Stomach smooth muscle (tissue), 2 donors: ENCODE data around the gene ZCCHC7.

Source experiments
- H3K27ac ChIP-seq: one replicate; pipeline ENCODE4 v1.7.0; 2013; ENCODE audit warnings: mild to moderate bottlenecking, low read length, inconsistent platforms
- H3K27me3 ChIP-seq, 2 donors: one replicate each; pipeline ENCODE4 v1.7.0; 2013; ENCODE audit warnings: low read length in 2 of 2; ENCODE audit not compliant: insufficient read depth in 2 of 2, control insufficient read depth in 1 of 2
- H3K36me3 ChIP-seq, 2 donors: one replicate each; pipeline ENCODE4 v1.7.0; 2013; ENCODE audit warnings: low read length in 2 of 2; ENCODE audit not compliant: control insufficient read depth in 2 of 2, insufficient read depth in 2 of 2
- H3K4me1 ChIP-seq: one replicate; pipeline ENCODE4 v1.7.0; 2013; ENCODE audit warnings: low read length; ENCODE audit not compliant: control insufficient read depth, insufficient read depth
- H3K4me3 ChIP-seq, 2 donors: one replicate each; pipeline ENCODE4 v1.7.0; 2013; ENCODE audit warnings: low read length in 2 of 2
- H3K9ac ChIP-seq, 2 donors: one replicate each; pipeline ENCODE4 v1.7.0; 2013; ENCODE audit warnings: low read length in 2 of 2, mild to moderate bottlenecking in 1 of 2
- H3K9me3 ChIP-seq, 2 donors: one replicate each; pipeline ENCODE4 v1.7.0; 2013; ENCODE audit warnings: low read length in 2 of 2; ENCODE audit not compliant: control insufficient read depth in 2 of 2
- donor health status: healthy.
- donor health status: Pancreatic carcinoma.

The ZCCHC7 gene

DNA sequence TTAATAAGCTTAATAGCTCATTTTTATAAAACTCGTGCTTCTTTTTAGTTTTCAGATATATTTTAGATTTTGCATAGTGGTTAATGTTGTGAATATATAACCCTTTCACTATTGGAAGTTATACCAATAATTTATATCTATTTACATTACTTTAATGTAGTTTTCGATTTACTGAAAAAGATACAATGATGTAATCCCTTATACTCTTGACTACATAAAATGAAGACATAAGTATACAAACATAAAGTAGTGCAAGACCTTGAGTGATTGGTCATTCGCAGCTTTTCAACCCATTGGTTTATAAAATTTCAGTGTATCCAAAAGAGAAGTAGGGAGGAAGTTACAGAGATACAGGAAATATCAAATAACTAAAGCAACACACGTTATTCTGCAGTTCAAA is 217.8 kb downstream of the ZCCHC7 start:
- Histone ChIP-seq H3K4me3 (no peak overlapping the region), H3K36me3 (no peaks in the 10 kb centered on the region), H3K4me1 (no peaks in the 10 kb centered on the region), H3K9ac (no peak overlapping the region), H3K9me3 (no peaks in the 10 kb centered on the region), H3K27me3 (no peaks in the 10 kb centered on the region), H3K27ac (no peak overlapping the region)

- Histone ChIP-seq H3K27me3 (no peaks in the 10 kb centered on the region), H3K9me3 (no peaks in the 10 kb centered on the region), H3K27ac (no peak overlapping the region), H3K4me3 (no peak overlapping the region), H3K4me1 (no peaks in the 10 kb centered on the region), H3K9ac (no peak overlapping the region), H3K36me3 (no peaks in the 10 kb centered on the region)
Observed at GRCh38 chr9:37339923-37340322, 219.5 kb downstream of the ZCCHC7 start.

GRCh38 chr9:37340961-37341360 is 220.6 kb downstream of the ZCCHC7 start:
- Histone ChIP-seq H3K9me3 (no peaks in the 10 kb centered on the region), H3K36me3 (no peaks in the 10 kb centered on the region), H3K4me1 (no peaks in the 10 kb centered on the region), H3K27ac (no peak overlapping the region), H3K9ac (no peak overlapping the region), H3K27me3 (no peaks in the 10 kb centered on the region), H3K4me3 (no peak overlapping the region)

- no peaks in the 10 kb centered on the region for H3K27me3 ChIP-seq
- H3K4me1 ChIP-seq, result no peaks in the 10 kb centered on the region
- no peak overlapping the region for H3K27ac ChIP-seq
- no peaks in the 10 kb centered on the region for H3K9me3 ChIP-seq
- no peak overlapping the region for H3K9ac ChIP-seq
- no peak overlapping the region for H3K4me3 ChIP-seq
- no peaks in the 10 kb centered on the region for H3K36me3 ChIP-seq
Observed at GRCh38 chr9:37341704-37342103, 221.3 kb downstream of the ZCCHC7 start.

DNA sequence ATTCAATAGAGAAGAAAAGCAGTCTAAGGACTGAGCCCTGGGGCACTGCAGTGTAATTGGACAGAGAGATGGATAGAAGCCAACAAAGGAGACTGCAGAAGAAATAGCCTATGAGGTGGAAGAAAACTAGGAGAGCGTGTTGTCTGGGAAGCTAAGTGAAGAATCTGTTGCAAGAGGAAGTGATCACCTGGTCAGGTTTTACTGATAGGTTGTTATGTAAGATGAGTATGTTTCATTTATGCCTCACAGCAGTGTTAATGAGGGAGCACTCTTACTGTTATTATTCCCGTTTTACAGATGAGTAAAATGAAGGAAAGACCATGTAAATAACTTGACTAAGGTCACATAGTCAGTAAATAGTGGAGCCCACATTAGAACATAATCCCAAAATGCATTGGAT is 222.1 kb downstream of the ZCCHC7 start:
- Histone ChIP-seq H3K27me3 (no peaks in the 10 kb centered on the region), H3K4me1 (no peaks in the 10 kb centered on the region), H3K27ac (no peak overlapping the region), H3K9ac (no peak overlapping the region), H3K36me3 (no peaks in the 10 kb centered on the region), H3K9me3 (no peaks in the 10 kb centered on the region), H3K4me3 (no peak overlapping the region)

DNA sequence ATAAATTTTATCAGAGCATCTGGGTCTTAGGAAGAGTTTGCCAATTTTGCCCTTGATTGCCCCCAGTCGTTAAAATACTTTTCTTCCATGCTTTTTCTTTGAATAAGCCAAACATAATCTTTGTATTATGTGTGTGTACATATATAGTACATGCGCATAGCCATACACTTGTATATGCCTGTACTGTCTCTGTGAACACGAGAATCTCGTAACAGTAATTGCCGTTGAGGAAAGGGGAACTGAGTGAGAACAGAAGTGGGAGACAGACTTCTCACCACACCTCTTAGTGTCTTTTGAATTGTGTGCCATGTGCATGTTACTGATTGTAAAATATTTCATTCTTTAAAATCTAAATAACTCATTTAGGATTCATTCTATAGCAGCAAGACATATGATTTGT is 222.5 kb downstream of the ZCCHC7 start:
- no peaks in the 10 kb centered on the region for H3K9me3 ChIP-seq
- no peak overlapping the region for H3K27ac ChIP-seq
- H3K27me3 ChIP-seq, result no peaks in the 10 kb centered on the region
- no peaks in the 10 kb centered on the region for H3K4me1 ChIP-seq
- no peak overlapping the region for H3K9ac ChIP-seq
- no peak overlapping the region for H3K4me3 ChIP-seq
- H3K36me3 ChIP-seq, result no peaks in the 10 kb centered on the region

DNA sequence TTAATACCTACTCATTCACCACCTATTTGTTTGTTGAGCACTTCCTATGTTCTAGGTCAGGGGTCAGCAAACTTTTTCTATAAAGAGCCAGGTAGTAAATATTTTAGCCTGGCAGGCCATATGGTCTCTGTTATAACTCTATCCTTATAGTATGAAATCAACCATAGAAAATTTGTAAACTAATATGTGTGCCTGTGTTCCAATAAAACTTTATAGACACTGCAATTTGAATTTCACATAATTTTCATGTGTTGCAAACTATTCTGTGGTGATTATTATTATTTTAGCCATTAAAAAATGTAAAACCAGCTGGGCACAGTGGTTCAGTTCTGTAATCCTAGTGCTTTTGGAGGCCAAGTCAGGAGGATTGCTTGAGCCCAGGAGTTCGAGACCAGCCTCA is 223.3 kb downstream of the ZCCHC7 start:
- no peak overlapping the region for H3K27ac ChIP-seq
- H3K9ac ChIP-seq, result no peak overlapping the region
- no peaks in the 10 kb centered on the region for H3K4me1 ChIP-seq
- no peaks in the 10 kb centered on the region for H3K9me3 ChIP-seq
- H3K27me3 ChIP-seq, result no peaks in the 10 kb centered on the region
- H3K4me3 ChIP-seq, result no peak overlapping the region
- no peaks in the 10 kb centered on the region for H3K36me3 ChIP-seq

DNA sequence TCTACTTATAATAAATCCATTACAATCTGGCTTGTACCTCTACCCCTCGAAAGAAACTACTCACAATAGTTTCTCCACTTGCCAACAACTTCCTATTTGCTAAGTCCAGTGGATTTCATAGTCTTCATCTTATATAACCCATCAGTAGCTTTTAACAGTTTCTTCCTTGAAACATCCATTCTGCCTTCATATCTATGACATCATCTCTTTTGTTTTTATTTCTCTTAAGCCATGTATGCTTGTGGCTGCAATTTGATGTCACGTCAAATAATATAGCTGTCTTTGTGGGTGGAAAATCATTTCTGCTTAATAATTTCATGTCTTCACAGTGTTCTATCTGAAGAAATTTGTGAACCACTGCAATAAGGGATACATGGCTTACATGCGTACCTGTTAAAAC is 224.7 kb downstream of the ZCCHC7 start:
- no peak overlapping the region for H3K27ac ChIP-seq
- no peak overlapping the region for H3K4me3 ChIP-seq
- H3K4me1 ChIP-seq, result no peaks in the 10 kb centered on the region
- H3K9me3 ChIP-seq, result no peaks in the 10 kb centered on the region
- no peaks in the 10 kb centered on the region for H3K36me3 ChIP-seq
- H3K27me3 ChIP-seq, result no peaks in the 10 kb centered on the region
- no peak overlapping the region for H3K9ac ChIP-seq

DNA sequence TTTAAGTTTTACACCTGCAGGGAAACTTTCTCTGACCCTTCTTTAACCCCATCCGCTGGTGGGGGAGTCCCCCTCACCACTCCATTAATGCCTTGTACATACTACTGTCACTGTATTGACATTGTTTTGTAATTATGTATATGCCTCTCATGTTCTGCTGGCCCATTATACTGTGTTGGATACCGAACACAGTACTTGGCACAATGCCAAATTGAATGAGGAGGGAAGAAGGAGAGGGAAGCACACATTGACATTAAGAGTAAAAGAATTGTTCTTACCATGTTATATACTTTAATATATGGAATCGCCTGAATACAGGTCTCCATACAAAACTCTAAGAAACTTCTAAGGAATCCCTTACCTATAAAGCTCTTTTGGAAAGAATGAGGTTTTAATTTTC is 228.5 kb downstream of the ZCCHC7 start:
- Histone ChIP-seq H3K9ac (no peak overlapping the region), H3K36me3 (peaks cover 0 to 5% of the 10 kb centered on the region in 2 donors), H3K4me1 (no peaks in the 10 kb centered on the region), H3K4me3 (no peak overlapping the region), H3K9me3 (no peaks in the 10 kb centered on the region), H3K27me3 (no peaks in the 10 kb centered on the region), H3K27ac (no peak overlapping the region)

GRCh38 chr9:37350486-37351190 is 230.3 kb downstream of the ZCCHC7 start:
- Histone ChIP-seq H3K36me3 (peaks cover 5% of the 10 kb centered on the region in 2 donors), H3K27me3 (no peaks in the 10 kb centered on the region), H3K9me3 (no peaks in the 10 kb centered on the region), H3K9ac (no peak overlapping the region), H3K4me1 (no peaks in the 10 kb centered on the region), H3K4me3 (no peak overlapping the region), H3K27ac (no peak overlapping the region)

DNA sequence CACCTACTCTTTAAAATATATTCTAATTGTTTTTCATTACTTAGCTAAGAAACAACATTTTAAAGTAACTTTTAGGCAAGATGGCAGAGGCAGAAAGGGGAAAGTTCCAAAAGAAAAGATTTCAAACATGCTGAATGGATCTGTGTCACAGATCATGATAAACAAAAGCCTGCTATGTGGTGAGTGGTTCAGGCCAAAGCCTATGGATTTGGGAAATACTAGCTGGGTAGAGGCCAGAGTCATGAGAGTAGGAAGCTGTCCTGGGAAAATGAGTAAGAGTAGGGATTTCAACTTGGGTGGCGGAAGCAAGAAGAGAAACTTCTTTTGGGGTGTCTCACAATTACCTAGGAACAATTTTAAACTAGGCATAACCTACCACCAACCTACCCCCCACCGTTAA is 233.4 kb downstream of the ZCCHC7 start:
- peaks cover 8% of the 10 kb centered on the region in 2 donors for H3K36me3 ChIP-seq
- no peak overlapping the region for H3K9ac ChIP-seq
- no peaks in the 10 kb centered on the region for H3K9me3 ChIP-seq

More for the DNA sequence above, 233.4 kb downstream of the ZCCHC7 start:
- no peaks in the 10 kb centered on the region for H3K27me3 ChIP-seq
- no peak overlapping the region for H3K27ac ChIP-seq
- no peak overlapping the region for H3K4me3 ChIP-seq
- H3K4me1 ChIP-seq, result no peaks in the 10 kb centered on the region
